SHP77 (cell line): ENCODE data around the gene ZC3H18.

Experiments
- DNase-seq, 2 experiments: peaks; one replicate each; lab custom pipeline; 2025; lab: John Stamatoyannopoulos, UW

Gene ZC3H18

DNA sequence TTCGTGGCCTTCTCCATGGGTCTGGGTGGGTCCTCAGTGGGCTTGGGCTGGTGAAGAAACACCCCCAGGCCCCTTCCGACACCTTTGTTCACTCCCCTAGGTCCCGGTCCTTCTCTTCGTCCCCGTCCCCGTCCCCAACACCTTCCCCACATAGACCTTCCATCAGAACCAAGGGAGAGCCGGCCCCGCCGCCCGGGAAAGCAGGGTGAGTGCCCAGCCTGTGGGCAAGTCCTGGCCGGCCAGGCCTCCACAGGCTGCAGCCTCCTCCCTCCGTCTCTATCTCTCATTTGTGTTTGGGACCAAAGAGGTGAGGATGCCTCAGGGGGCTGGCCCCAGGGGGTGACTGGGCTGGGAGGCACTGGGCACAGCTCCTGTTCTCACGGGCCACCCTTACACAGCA, 53.7 kb downstream of the ZC3H18 start:
- DNase-seq: no peak

DNA sequence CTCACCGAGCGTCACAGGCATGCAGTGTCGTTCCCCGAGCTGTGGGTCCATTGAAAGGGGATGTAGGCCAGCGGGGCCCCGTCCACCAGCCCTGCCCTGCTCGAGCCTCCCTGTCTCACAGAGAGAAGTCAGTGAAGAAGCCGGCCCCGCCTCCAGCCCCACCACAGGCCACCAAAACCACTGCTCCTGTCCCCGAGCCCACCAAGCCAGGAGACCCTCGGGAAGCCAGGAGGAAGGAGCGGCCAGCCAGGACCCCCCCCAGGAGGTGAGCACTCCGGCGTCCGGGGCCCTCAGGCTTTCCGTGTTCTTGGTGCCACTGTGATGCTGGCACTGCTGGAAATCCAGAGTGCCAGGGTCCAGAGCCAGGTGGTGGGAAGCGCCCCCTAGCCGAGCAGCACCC, 54.3 kb downstream of the ZC3H18 start:
- no peak for DNase-seq

DNA sequence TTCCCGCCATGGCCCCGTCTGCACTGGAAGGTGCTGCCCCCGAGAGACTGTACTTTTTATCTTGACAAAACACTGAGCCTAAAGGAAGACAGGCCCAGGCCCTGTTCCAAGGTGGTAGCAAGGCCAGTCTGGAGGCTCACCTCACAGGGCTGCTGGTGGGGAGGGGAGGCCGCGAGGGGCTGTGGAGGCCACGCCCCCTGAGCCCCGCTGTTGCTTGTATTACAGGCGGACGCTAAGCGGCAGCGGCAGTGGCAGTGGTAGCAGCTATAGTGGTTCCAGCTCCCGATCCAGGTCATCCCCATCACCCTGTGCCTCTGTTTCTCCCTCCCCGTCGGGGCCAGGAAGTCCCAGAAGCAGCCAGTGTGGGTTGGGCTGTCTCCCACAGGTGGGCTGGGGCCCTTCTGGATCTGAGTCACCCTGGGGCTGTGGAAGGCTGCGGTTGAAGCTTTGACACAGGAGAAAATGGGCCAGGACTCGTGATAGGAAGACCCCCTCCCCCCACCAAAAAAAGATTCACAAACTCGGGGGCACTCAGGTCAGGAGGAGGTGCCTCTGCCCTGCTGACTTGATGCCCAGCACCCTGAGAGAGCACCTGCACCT, 54.9 kb downstream of the ZC3H18 start:
- no peak for DNase-seq

DNA sequence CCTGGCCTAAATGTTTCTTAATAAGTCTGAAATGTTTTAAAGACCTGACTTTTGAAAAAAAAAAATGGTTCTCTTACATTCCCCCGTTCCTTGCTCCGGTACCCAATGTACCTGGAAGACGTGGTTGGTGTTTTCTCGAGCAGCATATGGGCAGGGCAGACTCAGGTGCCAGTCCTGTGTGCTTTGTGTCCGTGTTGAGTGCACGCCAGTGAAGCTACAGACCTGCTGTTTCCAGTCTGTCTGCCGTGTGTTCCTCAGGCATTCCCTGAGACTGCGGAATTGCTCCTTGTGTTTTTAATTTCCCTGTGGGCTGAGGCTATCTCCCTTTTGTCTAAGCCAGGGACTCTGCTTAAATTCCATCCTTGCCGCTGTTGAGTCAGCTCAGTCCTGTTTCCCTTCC, 56.4 kb downstream of the ZC3H18 start:
- DNase-seq: no peak

DNA sequence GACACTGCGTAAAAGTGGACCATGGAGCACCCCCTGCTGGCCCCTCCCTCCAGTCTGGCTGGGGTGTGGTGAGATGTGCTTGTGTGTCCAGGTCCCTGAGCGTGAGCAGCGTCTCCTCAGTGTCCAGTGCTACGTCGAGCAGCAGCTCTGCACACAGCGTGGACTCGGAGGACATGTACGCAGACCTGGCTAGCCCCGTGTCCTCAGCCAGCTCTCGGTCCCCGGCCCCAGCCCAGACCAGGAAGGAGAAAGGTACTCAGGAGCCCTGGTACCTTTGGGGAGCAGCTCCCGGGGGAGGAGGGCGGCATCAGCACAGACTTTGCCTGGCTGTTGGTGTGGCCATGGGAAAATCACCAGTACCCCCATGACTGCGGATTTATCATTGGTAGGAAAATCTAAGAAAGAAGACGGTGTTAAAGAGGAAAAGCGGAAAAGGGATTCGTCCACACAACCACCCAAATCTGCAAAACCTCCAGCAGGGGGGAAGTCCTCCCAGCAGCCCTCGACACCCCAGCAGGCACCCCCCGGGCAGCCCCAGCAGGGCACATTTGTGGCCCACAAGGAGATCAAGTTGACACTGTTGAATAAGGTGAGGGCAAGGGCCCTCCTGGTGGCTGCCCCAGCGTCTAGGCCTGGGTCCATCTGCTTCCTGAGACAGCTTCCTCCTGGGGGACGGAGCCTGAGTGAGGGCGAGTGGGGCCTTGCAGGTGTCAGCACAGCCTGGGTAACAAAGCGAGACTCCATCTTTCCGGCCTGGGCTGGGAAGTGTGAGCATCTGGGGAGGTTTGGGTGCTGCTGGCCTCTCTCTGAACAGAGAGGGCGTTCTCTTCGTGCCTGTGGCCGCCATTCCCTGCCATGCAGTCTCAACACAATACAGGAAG, 57.6 kb downstream of the ZC3H18 start:
- no peak for DNase-seq

DNA sequence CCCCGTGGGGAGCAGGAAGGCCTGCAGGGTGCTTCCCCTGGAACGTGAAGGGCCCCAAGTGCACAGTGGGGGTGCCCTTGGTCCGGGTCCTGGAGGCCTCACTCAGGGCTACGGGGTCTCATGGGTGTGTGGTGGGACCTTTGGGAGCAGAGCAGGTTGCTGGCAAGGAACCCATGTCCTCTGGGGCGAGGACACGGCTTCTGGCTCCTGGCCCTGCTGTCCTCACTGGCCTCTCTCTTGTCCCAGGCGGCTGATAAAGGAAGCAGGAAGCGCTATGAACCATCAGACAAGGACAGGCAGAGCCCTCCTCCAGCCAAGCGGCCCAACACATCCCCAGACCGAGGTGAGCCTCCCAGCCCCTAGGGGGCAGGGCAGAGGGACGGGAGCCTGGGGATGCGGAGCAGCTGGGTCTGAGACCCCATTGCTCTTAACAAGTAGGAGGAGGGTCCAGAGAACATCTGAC, 58.3 kb downstream of the ZC3H18 start:
- peak; percentile 51 to 69 for DNase-seq

DNA sequence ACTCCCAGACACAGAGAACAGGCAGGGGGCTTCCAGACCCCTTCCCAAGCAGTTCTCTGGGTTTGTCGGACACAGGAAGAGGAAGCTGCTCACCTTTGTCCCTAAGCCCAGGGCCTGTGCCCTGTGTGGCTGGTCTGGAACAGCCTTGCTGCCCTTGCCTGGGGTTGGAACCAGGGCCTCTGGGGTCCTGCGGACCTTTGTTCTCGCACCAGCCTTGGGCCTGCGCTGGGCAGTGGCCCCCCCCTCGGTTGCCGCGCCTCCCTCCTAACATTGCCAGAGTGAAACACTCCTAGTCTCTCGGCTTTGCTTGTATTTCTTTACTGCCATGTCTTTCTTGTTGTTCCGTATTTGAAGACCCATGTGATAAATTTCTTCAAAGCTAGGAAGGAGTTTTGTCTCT, 59.6 kb downstream of the ZC3H18 start:
- no peak for DNase-seq

DNA sequence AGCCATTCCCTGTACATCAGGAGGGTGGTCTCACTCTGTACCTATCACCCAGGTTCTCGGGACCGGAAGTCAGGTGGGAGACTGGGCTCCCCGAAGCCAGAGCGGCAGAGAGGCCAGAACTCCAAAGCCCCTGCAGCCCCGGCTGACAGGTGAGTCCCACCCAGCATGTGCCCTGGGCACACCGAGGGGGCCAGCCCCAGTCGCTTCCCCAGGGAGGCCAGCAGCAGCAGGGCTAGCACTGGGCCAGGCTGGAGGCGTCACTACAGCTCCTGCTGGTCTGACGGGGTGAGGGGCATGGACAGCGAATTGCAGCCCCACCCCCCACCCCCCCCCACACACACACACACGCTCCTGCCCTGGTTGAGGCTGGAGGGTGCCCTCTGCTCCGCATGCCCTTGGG, 60.2 kb downstream of the ZC3H18 start:
- DNase-seq: no peak

DNA sequence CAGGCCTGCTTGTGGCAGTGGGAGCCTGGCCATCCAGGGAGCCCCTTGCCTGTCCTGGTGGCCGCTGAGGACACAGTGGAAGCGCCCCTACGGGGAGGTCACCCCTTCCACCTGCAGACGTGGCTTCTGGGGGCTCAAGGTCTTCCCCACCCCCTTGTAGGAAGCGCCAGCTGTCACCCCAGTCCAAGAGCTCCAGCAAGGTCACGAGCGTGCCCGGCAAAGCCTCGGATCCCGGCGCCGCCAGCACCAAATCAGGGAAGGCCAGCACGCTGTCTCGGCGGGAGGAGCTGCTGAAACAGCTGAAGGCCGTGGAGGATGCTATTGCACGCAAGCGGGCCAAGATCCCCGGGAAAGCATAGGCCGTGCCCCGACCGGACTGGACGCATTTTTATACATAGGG, 60.7 kb downstream of the ZC3H18 start:
- DNase-seq: no peak

DNA sequence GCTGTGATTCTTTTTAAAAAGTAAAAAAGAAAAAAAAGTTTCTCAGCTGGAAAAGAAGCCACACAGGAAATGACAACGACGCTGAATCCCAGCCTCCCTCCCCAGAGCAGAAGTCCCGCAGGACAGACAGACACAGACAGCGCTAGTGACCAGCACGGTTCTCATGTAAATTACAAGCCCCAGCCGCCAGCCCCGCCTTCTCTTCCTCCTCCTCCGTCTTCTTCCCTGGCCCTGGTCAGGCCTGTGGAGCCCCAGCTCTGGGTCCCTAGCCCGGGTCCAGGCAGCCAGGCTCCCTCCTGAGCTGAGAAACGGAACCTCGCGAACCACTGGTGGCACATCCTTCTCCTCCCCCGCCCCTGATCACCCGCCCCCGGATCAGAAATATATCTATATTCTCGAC, 61.2 kb downstream of the ZC3H18 start:
- no peak for DNase-seq

DNA sequence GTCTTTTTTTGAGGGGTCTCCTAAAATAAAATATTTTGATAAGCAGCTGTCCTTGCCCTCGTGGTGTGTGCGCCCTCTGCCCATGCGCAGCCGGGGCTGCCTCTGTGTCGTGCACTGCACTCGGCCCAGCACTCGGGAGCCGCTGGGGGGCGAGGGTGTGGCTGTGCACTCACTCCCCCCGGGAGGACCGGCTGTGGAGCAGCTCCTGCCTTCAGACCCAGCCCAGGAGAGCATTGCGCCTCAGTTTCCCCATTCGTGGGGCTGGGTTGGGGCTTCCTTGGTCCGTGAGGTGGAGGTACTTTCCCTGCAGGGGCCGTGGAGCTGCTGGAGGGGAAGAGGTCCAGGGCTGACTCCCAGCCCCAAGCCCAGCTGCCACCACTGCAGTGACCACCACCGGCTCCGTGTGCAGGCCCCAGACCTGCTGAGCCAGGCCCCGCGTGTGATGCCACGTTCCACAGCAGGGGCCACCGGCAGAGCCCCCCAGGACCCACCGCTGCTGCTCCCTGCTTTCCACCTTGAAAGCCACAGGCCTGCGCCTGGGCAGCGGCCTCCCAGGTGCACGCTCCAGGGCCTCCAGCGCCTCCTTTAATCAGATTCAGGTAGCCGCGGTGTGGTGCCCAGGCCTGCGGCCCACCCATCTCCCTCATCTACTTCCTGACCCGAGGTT, 61.9 kb downstream of the ZC3H18 start:
- no peak for DNase-seq

DNA sequence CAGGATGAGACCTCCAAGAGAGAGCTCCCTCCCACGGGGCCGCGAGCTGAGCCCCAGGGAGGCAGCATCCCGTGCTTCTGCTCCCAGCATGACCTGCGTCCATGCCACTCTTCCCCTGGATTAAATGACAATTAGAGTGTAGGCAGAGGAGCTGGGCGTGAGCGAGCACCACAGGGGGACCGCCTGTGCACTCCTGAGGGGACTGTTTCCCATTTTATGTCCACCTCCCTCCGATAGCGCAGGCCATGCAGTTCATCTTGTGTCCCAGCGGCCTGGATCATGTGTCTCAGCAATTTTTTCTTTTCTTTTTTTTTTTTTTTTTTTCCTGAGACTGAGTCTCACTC, 62.4 kb downstream of the ZC3H18 start:
- DNase-seq: no peak

DNA sequence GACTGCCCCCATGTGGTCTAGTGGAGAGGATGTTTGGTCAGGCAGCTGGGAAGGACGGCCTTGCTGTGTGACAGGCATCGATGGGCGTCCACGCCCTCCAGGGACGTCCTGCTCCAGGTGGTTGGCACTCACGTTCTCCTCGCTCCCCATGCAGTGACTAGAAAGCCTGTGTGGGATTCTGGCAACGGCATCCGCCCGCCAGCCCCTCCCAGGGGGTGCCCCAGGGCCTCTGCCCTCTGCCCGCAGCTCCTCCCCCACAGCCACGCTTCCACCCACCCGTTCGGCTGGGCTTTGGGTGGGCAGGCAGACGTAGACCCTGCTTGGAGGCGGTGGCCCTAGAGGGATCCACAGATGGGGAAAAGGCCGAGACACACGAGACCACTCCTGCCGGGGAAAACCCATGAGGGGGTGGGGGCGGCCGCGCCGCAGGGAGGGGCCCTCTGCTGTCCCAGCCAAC, 63.5 kb downstream of the ZC3H18 start:
- peak; percentile 17 to 33 for DNase-seq

DNA sequence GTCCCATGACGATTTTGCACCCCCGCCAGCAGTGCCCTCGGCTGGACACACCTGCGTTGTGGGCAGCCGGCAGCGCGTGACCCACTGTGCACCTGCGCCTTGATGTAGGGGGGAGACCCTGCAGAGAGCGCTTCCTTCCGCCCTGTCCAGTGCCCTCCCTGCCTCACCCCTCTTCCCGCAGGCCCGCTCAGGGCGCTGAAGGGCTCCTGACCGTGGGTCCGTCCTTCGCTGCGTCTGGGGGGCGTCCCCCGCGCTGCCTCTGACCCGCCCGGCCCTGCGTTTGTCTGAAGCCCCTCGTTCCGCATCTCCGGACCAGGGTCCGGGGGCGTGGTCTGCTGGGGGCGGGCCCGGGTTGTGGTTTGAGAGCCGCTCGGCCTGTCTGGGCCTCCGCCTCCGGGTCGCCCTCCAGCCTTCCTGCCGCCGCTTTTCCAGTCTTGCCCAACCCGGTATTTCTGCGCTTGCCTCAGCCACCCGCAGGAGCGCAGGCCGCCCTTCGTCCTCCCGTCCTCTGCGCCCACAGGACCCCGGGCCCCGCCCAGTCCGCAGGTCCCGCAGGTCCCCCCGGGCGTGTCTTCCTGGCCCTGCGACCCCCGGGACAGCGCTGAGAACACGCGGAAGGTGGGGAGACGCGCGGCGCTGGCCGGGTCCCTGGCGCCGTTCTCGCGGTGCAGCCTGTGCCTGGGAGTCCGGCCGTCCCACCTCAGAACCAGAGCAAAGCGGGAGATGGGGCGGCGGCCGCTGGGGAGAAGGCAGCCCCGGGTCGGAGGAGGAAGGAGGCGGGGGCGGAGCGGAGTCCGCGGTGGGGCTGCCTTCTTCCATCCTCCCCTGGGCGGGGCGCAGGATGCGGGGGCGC, 64.2 kb downstream of the ZC3H18 start:
- no peak for DNase-seq

DNA sequence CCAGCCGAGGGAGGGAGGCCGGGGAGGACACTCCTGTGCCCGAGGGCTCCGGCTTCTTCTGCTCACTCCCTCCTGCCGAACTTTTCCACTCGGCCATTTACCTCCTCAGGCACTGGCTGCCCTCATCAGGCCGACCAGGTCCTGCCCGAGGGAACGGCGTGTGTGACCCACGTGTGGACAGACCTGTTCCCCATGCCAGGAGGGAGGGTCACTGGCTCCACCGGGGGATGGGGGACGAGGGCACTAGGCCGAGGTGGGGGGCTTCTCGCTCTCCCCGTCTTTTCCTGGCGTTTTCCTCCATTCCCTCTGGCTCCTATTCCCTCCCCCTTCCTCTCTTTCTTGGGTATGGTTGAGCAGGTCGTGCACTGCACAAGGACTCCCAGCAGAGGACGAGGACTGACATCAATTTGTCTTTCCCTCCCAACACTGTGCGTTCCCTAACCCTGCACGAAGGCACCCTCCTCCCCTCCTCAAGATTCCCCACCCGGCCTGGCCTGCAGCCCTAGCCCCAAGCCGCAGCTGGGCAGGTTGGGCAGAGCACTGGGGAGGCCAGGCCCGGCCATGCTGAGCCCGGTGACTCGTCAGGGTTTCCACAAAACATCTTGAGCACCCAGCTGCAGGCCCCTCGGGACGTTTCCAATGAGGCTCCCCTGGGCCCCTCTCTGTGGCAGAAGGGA, 64.9 kb downstream of the ZC3H18 start:
- DNase-seq: no peak

DNA sequence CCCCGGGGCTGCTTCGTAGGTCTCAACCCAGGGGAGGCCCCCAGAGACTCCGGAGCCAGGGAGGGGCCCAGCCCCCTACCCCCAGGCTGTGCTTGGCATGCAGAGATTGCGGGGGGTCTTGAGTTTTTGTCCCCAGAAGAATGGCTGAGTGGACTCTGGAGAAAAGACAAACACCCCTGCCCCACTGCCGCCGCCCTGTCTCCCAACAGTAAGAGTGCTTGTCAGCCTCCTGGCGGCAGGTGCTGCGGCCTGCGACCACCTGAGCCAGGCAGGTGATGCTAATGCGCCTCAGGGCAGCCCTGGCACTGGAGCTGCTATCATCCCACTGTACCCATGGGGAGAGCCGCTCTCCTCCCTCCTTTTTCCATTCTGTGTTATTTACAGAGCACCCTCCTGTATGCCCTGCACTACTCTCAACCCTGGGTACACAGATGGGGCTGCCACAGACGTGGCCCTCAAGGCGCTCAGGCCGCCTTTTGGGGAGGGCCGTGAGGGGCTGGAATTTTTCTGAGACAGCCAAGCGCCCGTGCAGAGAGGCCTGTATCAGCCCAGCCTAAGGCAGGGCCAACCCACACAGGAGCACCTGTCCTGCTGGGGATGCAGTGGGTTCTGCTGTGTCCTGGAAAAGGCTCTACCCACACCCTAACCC, 65.6 kb downstream of the ZC3H18 start:
- no peak for DNase-seq

DNA sequence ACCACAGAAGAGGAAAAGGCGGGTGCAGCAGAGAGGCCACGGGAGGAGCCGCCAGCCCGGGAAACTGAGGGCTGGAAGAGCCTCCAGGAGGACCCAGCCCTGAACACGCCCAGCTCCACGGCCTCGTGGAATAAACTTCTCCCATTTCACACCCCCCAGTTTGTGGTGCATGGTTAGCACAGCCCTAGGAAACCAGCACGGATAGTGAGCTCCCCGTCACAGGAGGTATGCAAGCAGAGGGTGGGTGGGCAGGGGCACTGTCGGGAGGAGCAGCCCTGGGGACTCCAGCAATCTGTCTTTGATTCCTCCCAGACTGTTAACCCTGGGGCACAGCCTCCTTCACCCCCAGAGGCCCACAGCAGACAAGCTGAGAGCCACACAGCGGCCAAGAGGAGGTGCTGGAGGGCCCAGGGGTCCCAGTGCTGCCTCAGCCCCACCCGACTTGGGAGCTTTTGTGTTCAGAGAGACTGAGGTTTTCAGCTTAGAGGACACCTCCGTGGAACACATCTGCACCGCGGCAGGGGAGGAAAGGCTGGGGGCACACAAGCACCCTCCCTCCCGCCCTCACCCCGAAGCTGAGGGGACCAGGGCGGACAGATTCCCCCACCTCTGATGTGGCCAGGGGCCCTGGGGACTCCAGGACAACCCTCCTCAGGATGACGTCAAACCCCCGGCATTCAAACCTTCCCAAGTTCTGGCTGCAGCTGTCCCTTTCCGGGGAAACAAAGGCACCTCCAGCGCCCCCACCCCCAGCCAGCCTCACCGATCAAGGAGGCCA, 66.5 kb downstream of the ZC3H18 start:
- DNase-seq: no peak

DNA sequence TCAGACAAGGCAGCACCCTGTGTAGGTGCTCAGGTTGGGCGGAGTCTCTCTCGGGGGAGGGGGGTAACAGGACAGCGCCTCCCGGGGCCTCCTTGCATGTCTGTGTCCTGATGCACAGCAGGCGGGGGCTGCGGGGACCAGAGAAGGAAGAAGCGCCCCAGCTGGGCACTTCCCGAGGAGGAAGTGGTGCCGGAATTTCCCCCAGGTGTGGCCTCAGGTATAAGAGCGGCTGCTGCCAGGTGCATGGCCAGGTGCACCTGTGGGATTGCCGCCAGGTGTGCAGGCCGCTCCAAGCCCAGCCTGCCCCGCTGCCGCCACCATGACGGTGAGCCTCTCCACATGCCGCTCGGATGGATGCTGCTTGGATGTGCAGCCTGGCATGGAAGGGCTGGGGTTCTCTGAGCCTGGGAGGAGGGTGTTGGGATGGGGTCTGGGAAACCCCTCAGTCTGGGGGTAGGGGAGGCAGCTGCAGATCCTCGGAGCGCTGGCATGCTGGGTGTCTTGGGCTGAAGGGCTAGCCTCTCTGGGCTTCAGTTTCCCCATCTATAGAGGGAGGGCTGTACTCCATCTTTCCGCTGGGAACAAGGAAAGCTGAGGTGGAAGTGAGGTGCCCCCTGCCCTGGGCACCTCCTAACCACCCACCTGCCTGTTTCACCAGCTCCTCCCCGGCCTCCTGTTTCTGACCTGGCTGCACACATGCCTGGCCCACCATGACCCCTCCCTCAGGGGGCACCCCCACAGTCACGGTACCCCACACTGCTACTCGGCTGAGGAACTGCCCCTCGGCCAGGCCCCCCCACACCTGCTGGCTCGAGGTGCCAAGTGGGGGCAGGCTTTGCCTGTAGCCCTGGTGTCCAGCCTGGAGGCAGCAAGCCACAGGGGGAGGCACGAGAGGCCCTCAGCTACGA, 68.4 kb downstream of the ZC3H18 start, which contains the start of gene IL17C:
TSS of gene IL17C (plus strand) at position 250 of the 908 bp plus-strand sequence. CDS start at position 320, 70 bp downstream.
- DNase-seq: no peak
